HCEC 1CT (cell line): Measurements from ENCODE around the gene DLX4.
A peak's percentile ranks its signal among the peaks of the same experiment; 100 is the strongest.

Experiments
- DNase-seq: peaks from one replicate; pipeline ENCODE4 v3.0.0-alpha.2; 2017

DLX4 gene

DNA sequence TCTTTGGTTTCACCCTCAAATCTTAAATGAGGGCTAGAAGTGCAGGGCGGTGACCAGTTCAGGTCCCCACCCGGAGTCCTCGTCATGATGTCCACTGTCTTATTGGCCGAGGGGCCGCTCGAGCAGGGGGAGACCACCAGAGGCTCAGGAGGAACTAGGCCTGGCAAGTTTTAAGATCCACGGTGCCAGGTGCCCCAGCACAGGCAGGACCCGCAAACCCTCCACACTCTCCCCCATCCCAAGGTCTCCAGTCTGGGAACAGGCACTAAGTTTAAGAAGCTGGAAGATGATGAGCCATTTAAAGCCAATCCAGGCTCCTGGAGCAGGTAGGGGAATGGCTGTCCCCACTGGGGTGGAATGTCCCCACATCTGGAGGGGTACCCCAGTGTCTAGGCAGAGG, 21.9 kb downstream of the DLX4 start:
- DNase-seq: no peak

GRCh38 chr17:49991409-49991808, 22.4 kb downstream of the DLX4 start:
- no peak for DNase-seq

GRCh38 chr17:49992191-49992932, 23.4 kb downstream of the DLX4 start:
- no peak for DNase-seq

GRCh38 chr17:49992933-49993422, 24.0 kb downstream of the DLX4 start:
- DNase-seq: no peak

GRCh38 chr17:49993423-49994060, 24.6 kb downstream of the DLX4 start:
- no peak for DNase-seq

DNA sequence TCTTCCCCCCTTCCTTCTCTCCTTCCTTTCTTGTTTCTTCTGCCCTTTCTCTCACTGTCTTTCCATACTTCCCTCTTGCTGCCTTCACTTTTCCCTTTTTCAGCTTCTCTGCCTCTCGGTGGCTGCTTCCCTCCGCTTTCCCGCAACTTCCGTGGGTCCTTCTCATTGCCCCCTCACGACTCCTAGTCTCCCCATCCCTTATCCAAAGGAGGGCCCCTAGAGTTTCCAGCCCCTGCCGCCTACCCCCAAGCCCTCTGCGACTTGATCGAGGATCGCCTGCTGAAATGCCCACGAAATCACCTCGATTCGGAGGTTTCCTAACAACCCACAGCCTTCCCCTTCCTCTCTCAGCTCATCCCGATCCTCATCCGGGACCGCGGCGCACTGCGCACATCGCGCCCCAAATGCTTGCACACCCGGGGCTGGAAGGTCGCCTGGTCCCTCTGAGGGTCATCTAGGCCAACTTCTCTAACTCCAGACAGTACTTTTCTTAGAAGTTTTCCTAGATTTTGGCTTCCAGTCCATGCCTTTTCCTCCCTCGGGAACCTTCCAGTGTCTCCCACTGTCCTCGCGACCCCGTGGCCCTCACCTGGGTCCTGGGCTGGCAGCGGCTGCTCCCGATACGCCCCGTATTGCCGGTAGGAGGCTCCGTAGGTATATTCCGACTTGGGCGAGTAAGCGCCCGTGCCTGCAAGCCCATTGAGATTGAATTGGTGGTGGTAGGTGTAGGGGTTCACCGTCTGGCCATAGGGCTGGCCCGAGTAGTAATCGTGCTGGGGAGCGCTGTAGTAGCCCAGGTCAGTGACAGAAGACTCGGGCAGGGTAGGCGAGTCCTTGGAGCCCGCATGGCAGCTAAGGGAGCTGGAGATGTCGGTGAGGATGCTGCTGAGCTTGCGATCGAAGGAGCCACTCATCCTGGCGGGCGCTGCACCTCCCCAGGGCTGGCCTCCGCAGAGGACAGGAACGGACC, 25.4 kb downstream of the DLX4 start:
- DNase-seq: no peak

DNA sequence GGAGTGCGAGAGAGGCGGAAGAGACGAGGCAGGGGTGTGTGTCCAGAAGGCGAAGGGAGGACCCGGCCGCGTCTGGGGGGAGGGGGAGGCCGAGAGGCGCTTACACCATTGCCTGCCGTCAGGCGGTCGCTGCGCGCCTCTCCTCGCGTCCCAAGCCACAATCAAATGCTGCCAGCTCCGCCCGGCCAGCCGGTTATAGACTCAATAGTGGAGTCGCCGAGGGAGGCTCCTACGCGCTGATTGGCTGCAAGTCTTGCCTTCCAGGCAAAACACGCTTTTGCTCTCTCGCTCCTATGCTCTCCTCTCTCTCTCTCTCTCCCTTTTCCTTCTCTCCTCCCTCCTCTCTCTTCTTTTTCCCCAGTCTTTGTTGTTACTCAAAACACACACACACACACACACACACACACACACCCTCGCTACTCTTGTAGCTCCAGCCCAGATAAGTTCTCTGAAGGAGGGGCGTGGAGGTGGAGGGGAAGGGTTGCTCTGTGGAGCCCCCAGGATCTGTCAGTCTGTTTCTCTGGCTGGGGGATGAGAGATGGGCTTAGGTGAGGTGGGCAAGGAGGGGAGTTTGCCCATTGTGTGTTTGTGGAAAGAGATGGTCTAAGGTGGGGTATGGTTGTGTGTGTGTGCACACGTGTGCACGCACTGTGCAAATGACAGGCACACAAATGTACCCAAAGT, 26.2 kb downstream of the DLX4 start, which contains the start of gene DLX3:
TSS of gene DLX3 (minus strand) at position 170 of the 684 bp plus-strand sequence. CDS start 226 bp downstream, outside the sequence.
- peak; percentile 22 for DNase-seq

DNA sequence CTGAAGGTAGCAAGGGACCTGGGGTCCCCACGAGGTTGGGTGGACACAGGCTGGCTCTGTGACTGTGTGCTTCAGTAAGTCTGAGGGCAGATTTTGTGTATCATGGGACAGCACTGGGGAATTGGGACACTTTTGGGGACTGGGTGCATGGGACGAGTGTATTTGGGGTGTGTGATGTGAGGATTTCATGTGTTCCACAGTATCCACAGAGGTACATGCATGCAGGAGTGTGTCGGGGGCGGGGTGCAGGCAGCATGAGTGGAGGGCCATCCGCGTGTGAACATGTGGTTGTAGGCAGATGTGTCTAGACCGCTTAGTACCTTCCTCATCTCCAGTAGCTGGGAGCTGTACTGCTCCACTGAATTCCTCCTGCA, 27.1 kb downstream of the DLX4 start:
- no peak for DNase-seq

DNA sequence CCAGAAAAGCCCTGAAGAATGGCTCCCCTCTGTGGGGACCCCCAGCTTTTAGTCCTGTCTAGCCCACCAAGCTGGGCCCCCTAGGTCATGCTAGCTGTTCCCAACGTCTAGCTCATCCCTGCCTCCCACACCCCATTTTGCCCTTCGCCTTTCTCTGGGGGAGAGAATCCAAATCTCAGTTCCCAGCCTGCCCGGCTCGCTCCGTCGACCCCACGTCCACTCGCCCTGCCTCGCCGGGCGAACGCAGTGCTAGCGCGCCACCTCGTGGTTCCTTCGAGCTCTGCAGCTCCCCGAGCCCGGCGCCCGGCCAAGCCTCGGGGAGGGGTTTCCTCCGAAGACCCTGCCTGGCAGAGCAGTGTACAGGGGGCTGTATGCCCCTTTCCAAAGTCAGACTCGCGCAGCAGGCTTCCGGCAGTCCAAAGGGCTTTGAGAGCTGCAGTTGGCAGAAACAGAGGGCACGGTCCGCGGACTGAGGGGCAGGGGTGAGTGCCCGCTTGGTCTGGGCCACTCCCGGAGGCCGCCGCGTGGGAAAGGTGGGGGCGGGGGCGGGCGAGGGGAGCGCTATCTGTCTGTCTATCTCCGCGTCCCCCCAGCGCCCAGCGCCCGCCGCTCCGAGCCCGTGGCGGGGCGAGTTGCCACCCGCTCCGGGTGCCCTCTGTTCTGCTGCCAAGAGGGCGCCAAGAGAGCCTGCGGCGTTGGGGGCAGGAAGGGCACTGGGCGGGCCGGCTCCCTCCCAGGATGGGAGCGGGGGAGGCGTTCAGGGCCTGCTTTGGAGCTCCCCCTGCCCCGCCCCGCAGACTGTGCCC, 27.7 kb downstream of the DLX4 start:
- DNase-seq: no peak

DNA sequence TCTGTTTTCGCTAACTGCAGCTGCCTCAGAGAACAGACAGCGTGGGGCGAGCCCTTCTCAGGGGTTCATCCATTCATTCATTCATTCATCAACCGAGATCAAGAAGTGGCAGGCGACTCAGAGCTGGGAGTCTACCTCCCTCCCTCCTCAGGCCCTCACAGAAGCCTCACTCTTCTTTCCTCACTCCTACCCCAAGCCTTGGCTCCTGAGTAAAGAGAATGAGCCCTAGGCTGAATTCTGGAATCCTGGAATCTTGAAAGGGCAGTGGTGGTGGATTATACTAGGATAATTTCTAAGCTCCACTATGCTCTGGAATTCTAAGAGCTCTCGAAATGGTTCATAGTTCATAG, 28.3 kb downstream of the DLX4 start:
- DNase-seq: no peak

DNA sequence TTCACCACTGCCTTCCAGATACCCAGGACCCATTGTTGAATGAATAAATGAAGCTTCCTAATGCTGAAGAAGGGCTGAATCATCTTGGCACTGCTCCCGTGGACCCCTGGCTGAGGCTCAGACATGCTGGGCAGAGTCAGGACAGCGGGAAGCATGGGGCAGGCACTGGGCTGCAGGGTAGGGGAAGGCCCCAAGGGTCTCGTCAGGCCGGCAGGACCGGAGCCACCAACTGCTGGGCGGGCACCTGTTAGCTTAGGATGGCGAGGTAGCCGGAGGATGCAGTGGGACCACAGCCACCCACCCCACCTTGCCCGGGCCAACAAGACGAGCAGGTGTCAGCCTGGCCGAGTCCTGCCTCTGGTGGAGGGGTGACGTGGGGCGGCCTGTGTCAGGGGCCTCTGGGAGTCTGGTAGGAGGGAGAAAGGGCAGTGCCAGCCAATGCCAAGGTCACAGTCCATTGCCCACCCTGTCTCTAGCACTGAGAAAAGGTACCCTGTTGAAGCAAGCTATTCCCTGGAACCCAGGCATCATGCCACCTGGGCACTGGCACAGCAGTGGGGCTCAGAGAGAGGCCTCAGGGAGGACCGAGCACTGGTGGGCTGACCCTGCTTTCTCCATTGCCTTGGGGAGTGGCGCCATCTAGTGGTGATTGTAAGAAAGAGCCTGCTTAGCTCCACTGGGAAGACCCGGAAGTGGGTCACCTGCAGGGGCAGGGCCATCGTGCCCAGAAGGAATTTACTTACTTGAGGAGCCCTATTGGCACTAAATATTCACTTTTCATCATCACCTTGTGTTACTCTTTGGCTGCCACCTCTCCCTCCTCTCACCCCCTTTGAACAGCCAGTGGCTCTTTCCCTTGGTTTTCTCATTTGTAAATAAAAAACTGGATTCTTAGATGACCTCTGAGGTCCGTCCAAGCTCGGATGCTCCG, 29.0 kb downstream of the DLX4 start:
- DNase-seq: peak; percentile 66

- DNase-seq: no peak
Measured at GRCh38 chr17:49998836-49999511, 30.0 kb downstream of the DLX4 start.

DNA sequence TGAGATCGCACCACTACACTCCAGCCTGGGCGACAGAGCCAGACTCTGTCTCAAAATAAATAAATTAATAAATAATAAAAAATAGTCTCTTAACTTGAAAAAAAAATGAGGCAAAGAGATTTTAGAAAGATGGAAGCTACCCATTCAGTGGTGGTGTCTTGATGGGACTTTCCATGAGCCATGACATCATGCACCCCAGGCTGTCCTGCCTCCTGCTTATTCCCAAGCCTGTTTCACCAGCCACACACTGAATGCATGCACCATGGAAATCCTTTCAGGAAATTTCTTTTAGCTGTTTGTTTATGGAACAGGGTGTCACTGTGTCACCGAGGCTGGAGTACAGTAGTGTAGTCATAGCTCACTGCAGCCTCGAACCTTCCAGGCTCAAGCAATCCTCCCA, 34.9 kb downstream of the DLX4 start:
- DNase-seq: no peak

DNA sequence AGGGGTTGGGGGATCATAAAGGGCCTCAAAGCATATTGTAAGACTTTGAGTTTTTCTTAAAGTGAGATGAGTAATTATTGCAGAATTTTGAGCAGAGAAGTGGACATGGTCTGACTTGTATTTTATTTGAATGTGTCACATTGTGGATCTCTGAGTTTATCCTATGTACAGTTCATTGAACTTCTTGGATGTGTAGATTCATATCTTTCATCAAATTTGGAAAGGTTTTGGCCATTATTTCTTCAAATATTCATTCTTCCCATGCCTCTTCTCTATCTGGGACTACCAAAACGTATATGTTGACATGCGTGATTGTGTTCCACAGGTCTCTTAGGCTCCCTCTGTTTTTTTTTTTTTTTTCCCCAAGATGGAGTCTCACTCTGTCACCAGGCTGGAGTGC, 40.3 kb downstream of the DLX4 start:
- no peak for DNase-seq

- no peak for DNase-seq
Measured at GRCh38 chr17:50013079-50013478, 44.1 kb downstream of the DLX4 start.

DNA sequence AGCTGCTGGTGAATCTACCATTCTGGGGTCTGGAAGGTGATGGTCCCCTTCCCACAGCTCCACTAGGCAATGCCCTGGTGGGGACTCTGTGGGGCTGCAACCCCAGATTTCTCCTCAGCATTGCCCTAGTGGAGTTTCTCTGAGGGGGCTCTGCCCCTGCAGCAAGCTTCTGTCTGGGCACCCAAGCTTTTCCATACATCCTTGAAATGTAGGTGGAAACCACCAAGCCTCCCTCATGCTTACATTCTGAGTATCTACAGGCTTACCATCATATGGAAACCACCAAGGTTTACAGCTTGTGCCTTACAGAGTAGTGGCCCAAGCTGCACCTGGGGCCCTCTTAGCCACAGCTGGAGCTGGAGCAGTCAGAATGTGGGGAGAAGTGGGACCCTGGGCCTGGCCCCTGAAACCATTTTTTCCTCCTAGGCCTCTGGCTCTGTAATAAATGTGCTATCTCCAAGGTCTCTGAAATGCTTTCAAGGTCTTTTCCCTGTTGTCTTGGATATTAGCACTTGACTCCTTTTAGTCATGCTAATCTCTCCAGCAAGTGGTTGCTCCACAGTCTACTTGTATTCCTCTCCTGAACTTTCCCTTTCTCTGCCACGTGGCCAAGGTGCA, 45.6 kb downstream of the DLX4 start:
- DNase-seq: no peak

- no peak for DNase-seq
Measured at GRCh38 chr17:50015146-50015545, 46.2 kb downstream of the DLX4 start.

GRCh38 chr17:50018909-50019308, 49.9 kb downstream of the DLX4 start:
- DNase-seq: peak; percentile 31

- no peak for DNase-seq
Measured at GRCh38 chr17:50020841-50021599, 52.0 kb downstream of the DLX4 start.
